ENCODE data around the gene ABLIM3. TPM values are rescaled to one million over a fixed set of nuclear protein-coding genes. Genes with fewer than 3 reads are reported as not detected.

ABLIM3 gene
- total RNA-seq, 1 donor from 2014 or later, result 8.0 TPM

- Mint-ChIP-seq H3K36me3 (no peaks in the 10 kb centered on the region), H3K27me3 (peaks cover 4% of the 10 kb centered on the region), H3K4me1 (ENCODE audit: unreplicated experiment) (peaks cover 5% of the 10 kb centered on the region), H3K9me3 (no peaks in the 10 kb centered on the region), H3K4me3 (no peak overlapping the region), H3K27ac (no peak overlapping the region)
- DNase-seq (ENCODE audit: extremely low spot score, unreplicated experiment), result no peak
- TF ChIP-seq CTCF (conservative IDR thresholded peaks at IDR 0.05), result no peak
Measured at GRCh38 chr5:149294872-149295829, 153.9 kb downstream of the ABLIM3 start.

DNA sequence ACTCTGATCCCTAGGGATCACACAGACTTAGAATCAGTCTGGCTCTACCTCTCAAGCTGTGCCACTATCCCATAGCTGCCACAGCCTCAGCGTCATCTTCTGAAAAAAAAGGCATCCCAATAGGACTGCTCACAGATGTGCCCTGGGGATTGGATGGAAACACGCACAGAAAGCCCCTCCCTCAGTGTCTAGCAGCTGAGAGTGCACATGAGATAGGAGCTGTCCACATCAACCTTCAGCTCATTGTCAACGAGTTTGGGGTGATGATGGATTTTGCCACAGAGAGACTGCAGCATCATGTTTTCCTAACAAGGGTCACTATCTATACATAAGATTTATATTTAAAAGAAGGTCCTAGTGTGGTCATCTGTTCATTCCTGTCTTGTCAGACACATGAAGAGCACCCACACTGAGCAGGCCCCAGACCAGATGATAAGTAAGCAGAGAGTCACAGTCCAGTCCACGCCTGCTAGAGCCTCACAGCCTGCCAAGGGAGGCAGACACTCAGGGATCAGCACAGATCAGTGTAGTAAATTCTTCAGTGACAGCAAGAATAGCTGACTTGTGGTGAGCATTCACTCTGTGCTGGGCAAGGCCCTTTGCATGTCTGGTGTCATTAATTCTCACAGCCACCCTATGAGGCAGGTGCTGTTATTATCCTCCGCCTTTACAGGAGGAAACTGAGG, 156.2 kb downstream of the ABLIM3 start:
- peaks cover 5% of the 10 kb centered on the region for H3K4me1 Mint-ChIP-seq (ENCODE audit: unreplicated experiment)
- peak overlapping the region; percentile 50 for H3K27ac Mint-ChIP-seq
- H3K36me3 Mint-ChIP-seq, result no peaks in the 10 kb centered on the region
- no peak overlapping the region for H3K4me3 Mint-ChIP-seq
- H3K27me3 Mint-ChIP-seq, result no peaks in the 10 kb centered on the region
- H3K9me3 Mint-ChIP-seq, result no peaks in the 10 kb centered on the region
- no peak for TF ChIP-seq CTCF (conservative IDR thresholded peaks at IDR 0.05)
- no peak for DNase-seq (ENCODE audit: extremely low spot score, unreplicated experiment)

- H3K27ac Mint-ChIP-seq, result peak overlapping the region; percentile 50
- TF ChIP-seq CTCF (conservative IDR thresholded peaks at IDR 0.05), result no peak
- no peaks in the 10 kb centered on the region for H3K36me3 Mint-ChIP-seq
- no peaks in the 10 kb centered on the region for H3K9me3 Mint-ChIP-seq
- DNase-seq (ENCODE audit: extremely low spot score, unreplicated experiment), result no peak
- H3K27me3 Mint-ChIP-seq, result no peaks in the 10 kb centered on the region
- no peak overlapping the region for H3K4me3 Mint-ChIP-seq
- peaks cover 5% of the 10 kb centered on the region for H3K4me1 Mint-ChIP-seq (ENCODE audit: unreplicated experiment)
Measured at GRCh38 chr5:149298163-149298562, 156.9 kb downstream of the ABLIM3 start.

DNA sequence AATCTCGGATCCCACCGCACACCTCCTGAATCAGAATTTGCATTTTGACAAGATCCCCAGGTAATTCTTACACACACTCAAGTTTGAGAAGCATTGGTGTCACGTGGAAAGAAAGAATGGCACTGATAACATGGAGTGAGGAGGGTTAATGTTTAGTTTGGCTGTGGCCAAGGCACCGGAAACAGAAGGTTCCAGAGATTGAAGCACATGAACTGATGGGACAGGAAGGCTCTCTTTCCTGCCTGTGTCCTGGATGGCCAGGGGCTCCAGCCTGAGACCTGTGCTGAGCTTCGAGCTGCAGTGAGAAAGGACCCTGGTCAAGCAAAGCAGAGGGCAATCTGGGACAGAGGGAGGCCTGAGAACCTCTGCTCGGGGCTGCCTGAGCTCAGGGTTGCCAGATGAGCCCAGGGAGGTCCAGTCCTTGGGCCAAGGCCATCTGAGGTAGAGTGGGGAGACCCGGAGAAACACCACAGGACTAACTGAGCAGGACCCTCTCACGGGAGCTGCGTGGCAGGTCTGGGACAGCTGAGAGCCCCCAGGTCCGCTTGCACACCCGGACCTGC, 157.6 kb downstream of the ABLIM3 start:
- no peak for DNase-seq (ENCODE audit: extremely low spot score, unreplicated experiment)
- Mint-ChIP-seq H3K9me3 (no peaks in the 10 kb centered on the region), H3K36me3 (no peaks in the 10 kb centered on the region), H3K4me1 (ENCODE audit: unreplicated experiment) (peaks cover 5% of the 10 kb centered on the region), H3K4me3 (no peak overlapping the region), H3K27me3 (no peaks in the 10 kb centered on the region), H3K27ac (no peak overlapping the region)
- no peak for TF ChIP-seq CTCF (conservative IDR thresholded peaks at IDR 0.05)

DNA sequence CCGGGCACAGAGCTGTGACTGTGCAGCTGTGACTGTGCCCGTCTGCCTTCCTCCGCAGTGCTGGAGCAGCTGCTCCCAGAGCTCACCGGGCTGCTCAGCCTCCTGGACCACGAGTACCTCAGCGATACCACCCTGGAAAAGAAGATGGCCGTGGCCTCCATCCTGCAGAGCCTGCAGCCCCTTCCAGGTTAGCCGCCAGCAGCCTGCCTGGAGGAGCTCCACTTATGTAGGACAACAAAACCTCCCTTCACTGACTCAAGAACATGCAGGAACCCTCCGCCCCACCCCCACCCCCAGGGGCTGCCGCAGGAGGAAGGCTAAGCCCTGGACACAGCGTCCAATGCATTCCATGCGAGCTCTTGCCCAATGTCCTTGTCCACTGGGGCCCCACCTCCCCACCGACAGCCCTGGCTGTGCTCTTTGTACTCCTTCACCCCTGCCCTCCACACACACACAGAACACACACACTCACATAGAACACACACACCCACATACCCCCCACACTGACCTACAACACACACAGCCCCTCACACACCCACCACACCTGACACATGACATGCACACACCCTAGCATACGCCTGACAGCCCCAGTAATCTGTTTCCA, 158.3 kb downstream of the ABLIM3 start:
- Mint-ChIP-seq H3K4me1 (ENCODE audit: unreplicated experiment) (peaks cover 5% of the 10 kb centered on the region), H3K36me3 (no peaks in the 10 kb centered on the region), H3K9me3 (no peaks in the 10 kb centered on the region), H3K27me3 (no peaks in the 10 kb centered on the region), H3K27ac (no peak overlapping the region), H3K4me3 (no peak overlapping the region)
- no peak for DNase-seq (ENCODE audit: extremely low spot score, unreplicated experiment)
- TF ChIP-seq CTCF (conservative IDR thresholded peaks at IDR 0.05), result no peak
